ENCODE measurements around the gene INA. TPM values are rescaled to one million over a fixed set of nuclear protein-coding genes. Genes with fewer than 3 reads are reported as not detected.

The INA gene
- polyA plus RNA-seq, 1 of the 3 experiments (the other 2 are of a cell fraction): 4.8 TPM

DNA sequence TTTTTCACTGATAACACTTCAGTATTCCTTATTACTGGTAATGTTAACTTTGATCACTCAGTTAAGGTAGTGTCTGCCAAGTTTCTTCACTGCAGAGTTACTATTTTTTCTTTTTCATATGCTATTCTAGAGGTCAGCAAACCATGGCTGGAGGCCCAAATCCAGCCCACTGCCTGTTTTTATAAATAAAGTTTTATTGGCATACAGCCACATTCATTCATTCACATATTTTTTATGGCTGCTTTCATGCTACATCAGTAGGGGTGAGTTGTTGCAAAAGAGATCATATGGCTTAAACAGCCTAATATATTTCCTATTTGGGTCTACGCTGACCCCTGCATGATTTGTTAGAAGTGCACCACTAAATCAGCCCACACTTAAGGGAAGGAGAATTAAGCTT is 20.3 kb upstream of the INA start:
- ChIA-PET POLR2A (interaction anchor here (0.6 kb wide), 1 partner anchor 105 kb away, joined by 3 read pairs; no protein-coding TSS in a partner anchor), CTCF (no interaction called here)
- H3K4me3 ChIP-seq (ENCODE audit: low read depth in 2 of 2, low read length in 1 of 2): no peak overlapping the region
- no peaks in the 10 kb centered on the region for H3K27me3 ChIP-seq (ENCODE audit: insufficient read depth)
- peaks cover 4% of the 10 kb centered on the region for H3F3A ChIP-seq (replicated peaks; ENCODE audit: insufficient read depth)
- H3K36me3 ChIP-seq (replicated peaks in 1 of 2; ENCODE audit: control insufficient read depth in 1 of 2, insufficient read depth in 2 of 2, low read length in 1 of 2): no peaks in the 10 kb centered on the region
- H3K4me1 ChIP-seq (ENCODE audit: control insufficient read depth in 1 of 2, insufficient read depth in 2 of 2, low read depth in 1 of 2, low read length in 1 of 2): no peaks in the 10 kb centered on the region
- no peak overlapping the region for H3K4me2 ChIP-seq
- no peaks in the 10 kb centered on the region for H3K9me3 ChIP-seq
- 95% methylated on average over 1 of the region's 1 CpG for WGBS (ENCODE audit: low lambda C conversion rate)
- no peak overlapping the region for H3K9ac ChIP-seq
- H3K9me2 ChIP-seq: no peaks in the 10 kb centered on the region
- H2AFZ ChIP-seq (ENCODE audit: low read depth): no peak overlapping the region
- no peaks in the 10 kb centered on the region for H4K20me1 ChIP-seq (ENCODE audit: insufficient read depth)
- H3K79me2 ChIP-seq (ENCODE audit: insufficient read depth): no peaks in the 10 kb centered on the region
- no peak for TF ChIP-seq GATA2 (CRISPR knock-in tag; IDR thresholded peaks at IDR 0.05)
- TF ChIP-seq RAD21 (IDR thresholded peaks at IDR 0.05; ENCODE audit: low read length): no peak
- no peak for TF ChIP-seq FOXM1 (IDR thresholded peaks at IDR 0.05; ENCODE audit: low read depth)
- TF ChIP-seq FOSL2 (IDR thresholded peaks at IDR 0.05; ENCODE audit: borderline replicate concordance, low read depth): no peak
- TF ChIP-seq REST (IDR thresholded peaks at IDR 0.05; ENCODE audit: low read depth, low read length): no peak
- no peak for TF ChIP-seq EP300 (IDR thresholded peaks at IDR 0.05; ENCODE audit: borderline replicate concordance in 1 of 2, low read depth in 1 of 2, low read length in 1 of 2)
- TF ChIP-seq ZBTB33 (IDR thresholded peaks at IDR 0.05; ENCODE audit: borderline replicate concordance, low read depth): no peak
- TF ChIP-seq SMC3 (IDR thresholded peaks at IDR 0.05; ENCODE audit: low read depth, low read length): no peak
- no peak for TF ChIP-seq TCF12 (IDR thresholded peaks at IDR 0.05)
- no peak for TF ChIP-seq JUND (IDR thresholded peaks at IDR 0.05)
- TF ChIP-seq NFIC (IDR thresholded peaks at IDR 0.05; ENCODE audit: borderline replicate concordance): no peak
- TF ChIP-seq TEAD4 (IDR thresholded peaks at IDR 0.05; ENCODE audit: borderline replicate concordance, insufficient read depth): no peak
- no peak for TF ChIP-seq TAF1 (IDR thresholded peaks at IDR 0.05; ENCODE audit: borderline replicate concordance, low read depth, low read length)
- DNase-seq: no peak
- no peak overlapping the region for H3K27ac ChIP-seq (ENCODE audit: low read depth in 2 of 2, low read length in 1 of 2)

DNA sequence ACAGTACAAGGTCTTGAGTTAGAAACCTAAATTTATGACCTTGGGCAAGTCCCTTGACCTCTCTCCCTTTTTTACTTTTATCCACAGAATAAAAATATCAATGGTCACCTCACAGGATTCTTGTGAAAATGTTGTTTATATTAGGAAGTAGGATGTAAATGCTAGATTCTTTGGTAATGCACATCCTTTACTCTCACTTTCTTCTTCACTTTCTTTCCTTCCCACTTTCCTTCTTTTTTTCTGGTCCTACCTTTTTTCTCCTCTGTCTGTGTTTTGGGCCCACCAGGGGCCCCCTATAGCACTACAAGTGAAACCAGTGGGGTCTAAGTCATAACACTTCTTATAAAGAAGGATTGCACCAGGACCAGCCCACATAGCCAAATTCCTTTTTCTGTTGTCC is 19.1 kb upstream of the INA start:
- no peaks in the 10 kb centered on the region for H3K4me1 ChIP-seq (ENCODE audit: control insufficient read depth in 1 of 2, insufficient read depth in 2 of 2, low read depth in 1 of 2, low read length in 1 of 2)
- no peaks in the 10 kb centered on the region for H3K9me3 ChIP-seq
- no peak overlapping the region for H2AFZ ChIP-seq (ENCODE audit: low read depth)
- no peaks in the 10 kb centered on the region for H3K36me3 ChIP-seq (replicated peaks in 1 of 2; ENCODE audit: control insufficient read depth in 1 of 2, insufficient read depth in 2 of 2, low read length in 1 of 2)
- H3K27ac ChIP-seq (ENCODE audit: low read depth in 2 of 2, low read length in 1 of 2): no peak overlapping the region
- H3K79me2 ChIP-seq (ENCODE audit: insufficient read depth): no peaks in the 10 kb centered on the region
- no peak overlapping the region for H3K9ac ChIP-seq
- no peak overlapping the region for H3K4me2 ChIP-seq
- ChIA-PET CTCF (no interaction called here), POLR2A (no interaction called here)
- no peak for TF ChIP-seq SMC3 (IDR thresholded peaks at IDR 0.05; ENCODE audit: low read depth, low read length)
- no peak for TF ChIP-seq IRF3 (IDR thresholded peaks at IDR 0.05; ENCODE audit: low read depth, low read length)
- no peak for TF ChIP-seq TAF1 (IDR thresholded peaks at IDR 0.05; ENCODE audit: borderline replicate concordance, low read depth, low read length)
- TF ChIP-seq, protein P1, sequence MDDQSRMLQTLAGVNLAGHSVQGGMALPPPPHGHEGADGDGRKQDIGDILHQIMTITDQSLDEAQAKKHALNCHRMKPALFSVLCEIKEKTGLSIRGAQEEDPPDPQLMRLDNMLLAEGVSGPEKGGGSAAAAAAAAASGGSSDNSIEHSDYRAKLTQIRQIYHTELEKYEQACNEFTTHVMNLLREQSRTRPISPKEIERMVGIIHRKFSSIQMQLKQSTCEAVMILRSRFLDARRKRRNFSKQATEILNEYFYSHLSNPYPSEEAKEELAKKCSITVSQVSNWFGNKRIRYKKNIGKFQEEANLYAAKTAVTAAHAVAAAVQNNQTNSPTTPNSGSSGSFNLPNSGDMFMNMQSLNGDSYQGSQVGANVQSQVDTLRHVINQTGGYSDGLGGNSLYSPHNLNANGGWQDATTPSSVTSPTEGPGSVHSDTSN (IDR thresholded peaks at IDR 0.05): no peak
- no peak for TF ChIP-seq TCF12 (IDR thresholded peaks at IDR 0.05)
- no peak for TF ChIP-seq YY1 (IDR thresholded peaks at IDR 0.05; ENCODE audit: low read depth)
- TF ChIP-seq CHD2 (IDR thresholded peaks at IDR 0.05; ENCODE audit: low read length, partially characterized antibody): no peak
- TF ChIP-seq GABPA (IDR thresholded peaks at IDR 0.05; ENCODE audit: low read depth): no peak
- no peak for TF ChIP-seq RAD21 (IDR thresholded peaks at IDR 0.05; ENCODE audit: low read length)
- TF ChIP-seq RCOR1 (IDR thresholded peaks at IDR 0.05; ENCODE audit: low read length): no peak
- TF ChIP-seq POLR2AphosphoS5 (IDR thresholded peaks at IDR 0.05; ENCODE audit: low read depth, low read length): no peak
- TF ChIP-seq JUND (IDR thresholded peaks at IDR 0.05): no peak
- no peak for TF ChIP-seq RXRA (IDR thresholded peaks at IDR 0.05; ENCODE audit: borderline replicate concordance, low read depth)
- no peak for TF ChIP-seq FOSL2 (IDR thresholded peaks at IDR 0.05; ENCODE audit: borderline replicate concordance, low read depth)
- TF ChIP-seq ELF1 (IDR thresholded peaks at IDR 0.05): no peak
- no peak for TF ChIP-seq MXI1 (IDR thresholded peaks at IDR 0.05; ENCODE audit: low read depth, low read length)
- H3K4me3 ChIP-seq (ENCODE audit: low read depth in 2 of 2, low read length in 1 of 2): no peak overlapping the region
- H3F3A ChIP-seq (replicated peaks; ENCODE audit: insufficient read depth): peaks cover 4% of the 10 kb centered on the region
- no peaks in the 10 kb centered on the region for H4K20me1 ChIP-seq (ENCODE audit: insufficient read depth)
- DNase-seq: no peak
- H3K9me2 ChIP-seq: no peaks in the 10 kb centered on the region
- H3K27me3 ChIP-seq (ENCODE audit: insufficient read depth): no peaks in the 10 kb centered on the region

Data from SK-N-SH (cell line).